ENCODE measurements around the gene TBC1D22A. TPM values are rescaled to one million over a fixed set of nuclear protein-coding genes. Genes with fewer than 3 reads are reported as not detected.

Gene TBC1D22A
- polyA plus RNA-seq, 2 donors: 15.1 to 17.4 TPM

- Histone ChIP-seq H3K36me3 (ENCODE audit: control insufficient read depth in 2 of 2, insufficient read depth in 2 of 2, low read length in 1 of 2) (peaks cover 0 to 8% of the 10 kb centered on the region in 2 donors), H3K4me1 (ENCODE audit: control insufficient read depth in 2 of 2, insufficient read depth in 2 of 2, low read length in 1 of 2) (no peaks in the 10 kb centered on the region), H3K4me3 (ENCODE audit: low read depth in 1 of 2, low read length in 2 of 2) (no peak overlapping the region), H3K27me3 (ENCODE audit: control insufficient read depth in 1 of 2, insufficient read depth in 2 of 2, low read length in 2 of 2) (no peaks in the 10 kb centered on the region), H3K27ac (ENCODE audit: low read depth in 2 of 2, low read length in 1 of 2) (no peak overlapping the region), H3K9me3 (ENCODE audit: control insufficient read depth in 2 of 2, insufficient read depth in 1 of 2, low read depth in 1 of 2, low read length in 1 of 2) (no peaks in the 10 kb centered on the region)
- WGBS, 2 donors: 73 to 74% methylated on average over 7 of the region's 7 CpGs
Measured at GRCh38 chr22:46929046-46929709, 166.7 kb downstream of the TBC1D22A start.

- Histone ChIP-seq H3K36me3 (ENCODE audit: control insufficient read depth in 2 of 2, insufficient read depth in 2 of 2, low read length in 1 of 2) (peaks cover 0 to 13% of the 10 kb centered on the region in 2 donors), H3K4me1 (ENCODE audit: control insufficient read depth in 2 of 2, insufficient read depth in 2 of 2, low read length in 1 of 2) (peaks cover 0 to 3% of the 10 kb centered on the region in 2 donors), H3K27me3 (ENCODE audit: control insufficient read depth in 1 of 2, insufficient read depth in 2 of 2, low read length in 2 of 2) (no peaks in the 10 kb centered on the region), H3K27ac (ENCODE audit: low read depth in 2 of 2, low read length in 1 of 2) (no peak overlapping the region), H3K9me3 (ENCODE audit: control insufficient read depth in 2 of 2, insufficient read depth in 1 of 2, low read depth in 1 of 2, low read length in 1 of 2) (no peaks in the 10 kb centered on the region), H3K4me3 (ENCODE audit: low read depth in 1 of 2, low read length in 2 of 2) (no peak overlapping the region)
- WGBS, 2 donors: 70 to 82% methylated on average over 9 of the region's 9 CpGs
Measured at GRCh38 chr22:46929710-46930204, 167.3 kb downstream of the TBC1D22A start.

- H3K27me3 ChIP-seq (ENCODE audit: control insufficient read depth in 1 of 2, insufficient read depth in 2 of 2, low read length in 2 of 2): no peaks in the 10 kb centered on the region
- WGBS, 2 donors: 89 to 91% methylated on average over 5 of the region's 5 CpGs
- H3K27ac ChIP-seq (ENCODE audit: low read depth in 2 of 2, low read length in 1 of 2): no peak overlapping the region
- H3K9me3 ChIP-seq (ENCODE audit: control insufficient read depth in 2 of 2, insufficient read depth in 1 of 2, low read depth in 1 of 2, low read length in 1 of 2): no peaks in the 10 kb centered on the region
- H3K4me1 ChIP-seq (ENCODE audit: control insufficient read depth in 2 of 2, insufficient read depth in 2 of 2, low read length in 1 of 2): peaks cover 8 to 14% of the 10 kb centered on the region in 2 donors
- peaks cover 0 to 13% of the 10 kb centered on the region in 2 donors for H3K36me3 ChIP-seq (ENCODE audit: control insufficient read depth in 2 of 2, insufficient read depth in 2 of 2, low read length in 1 of 2)
- no peak overlapping the region for H3K4me3 ChIP-seq (ENCODE audit: low read depth in 1 of 2, low read length in 2 of 2)
Measured at GRCh38 chr22:46931414-46931813, 169.0 kb downstream of the TBC1D22A start.

- WGBS, 2 donors: 91 to 94% methylated on average over 10 of the region's 10 CpGs
- H3K27ac ChIP-seq (ENCODE audit: low read depth in 2 of 2, low read length in 1 of 2): no peak overlapping the region
- H3K27me3 ChIP-seq (ENCODE audit: control insufficient read depth in 1 of 2, insufficient read depth in 2 of 2, low read length in 2 of 2): no peaks in the 10 kb centered on the region
- H3K36me3 ChIP-seq (ENCODE audit: control insufficient read depth in 2 of 2, insufficient read depth in 2 of 2, low read length in 1 of 2): peaks cover 0 to 13% of the 10 kb centered on the region in 2 donors
- H3K4me1 ChIP-seq (ENCODE audit: control insufficient read depth in 2 of 2, insufficient read depth in 2 of 2, low read length in 1 of 2): peaks cover 8 to 14% of the 10 kb centered on the region in 2 donors
- no peak overlapping the region for H3K4me3 ChIP-seq (ENCODE audit: low read depth in 1 of 2, low read length in 2 of 2)
- no peaks in the 10 kb centered on the region for H3K9me3 ChIP-seq (ENCODE audit: control insufficient read depth in 2 of 2, insufficient read depth in 1 of 2, low read depth in 1 of 2, low read length in 1 of 2)
Measured at GRCh38 chr22:46931881-46932280, 169.4 kb downstream of the TBC1D22A start.

- Histone ChIP-seq H3K27ac (ENCODE audit: low read depth in 2 of 2, low read length in 1 of 2) (no peak overlapping the region), H3K9me3 (ENCODE audit: control insufficient read depth in 2 of 2, insufficient read depth in 1 of 2, low read depth in 1 of 2, low read length in 1 of 2) (no peaks in the 10 kb centered on the region), H3K4me3 (ENCODE audit: low read depth in 1 of 2, low read length in 2 of 2) (no peak overlapping the region), H3K27me3 (ENCODE audit: control insufficient read depth in 1 of 2, insufficient read depth in 2 of 2, low read length in 2 of 2) (no peaks in the 10 kb centered on the region), H3K36me3 (ENCODE audit: control insufficient read depth in 2 of 2, insufficient read depth in 2 of 2, low read length in 1 of 2) (peaks cover 0 to 13% of the 10 kb centered on the region in 2 donors), H3K4me1 (ENCODE audit: control insufficient read depth in 2 of 2, insufficient read depth in 2 of 2, low read length in 1 of 2) (peaks cover 8 to 14% of the 10 kb centered on the region in 2 donors)
- 89 to 92% methylated on average over 11 of the region's 11 CpGs for WGBS, 2 donors
Measured at GRCh38 chr22:46933040-46933930, 170.8 kb downstream of the TBC1D22A start.

GRCh38 chr22:46934172-46934745, 171.8 kb downstream of the TBC1D22A start:
- Histone ChIP-seq H3K9me3 (ENCODE audit: control insufficient read depth in 2 of 2, insufficient read depth in 1 of 2, low read depth in 1 of 2, low read length in 1 of 2) (no peaks in the 10 kb centered on the region), H3K27me3 (ENCODE audit: control insufficient read depth in 1 of 2, insufficient read depth in 2 of 2, low read length in 2 of 2) (no peaks in the 10 kb centered on the region), H3K36me3 (ENCODE audit: control insufficient read depth in 2 of 2, insufficient read depth in 2 of 2, low read length in 1 of 2) (peaks cover 0 to 13% of the 10 kb centered on the region in 2 donors), H3K27ac (ENCODE audit: low read depth in 2 of 2, low read length in 1 of 2) (no peak overlapping the region), H3K4me1 (ENCODE audit: control insufficient read depth in 2 of 2, insufficient read depth in 2 of 2, low read length in 1 of 2) (peaks cover 8 to 14% of the 10 kb centered on the region in 2 donors), H3K4me3 (ENCODE audit: low read depth in 1 of 2, low read length in 2 of 2) (no peak overlapping the region)
- 95% methylated on average over 14 of the region's 14 CpGs for WGBS, 2 donors

GRCh38 chr22:46934746-46935491, 172.5 kb downstream of the TBC1D22A start:
- Histone ChIP-seq H3K4me1 (ENCODE audit: control insufficient read depth in 2 of 2, insufficient read depth in 2 of 2, low read length in 1 of 2) (peaks cover 8 to 14% of the 10 kb centered on the region in 2 donors), H3K9me3 (ENCODE audit: control insufficient read depth in 2 of 2, insufficient read depth in 1 of 2, low read depth in 1 of 2, low read length in 1 of 2) (no peaks in the 10 kb centered on the region), H3K27me3 (ENCODE audit: control insufficient read depth in 1 of 2, insufficient read depth in 2 of 2, low read length in 2 of 2) (no peaks in the 10 kb centered on the region), H3K27ac (ENCODE audit: low read depth in 2 of 2, low read length in 1 of 2) (no peak overlapping the region), H3K4me3 (ENCODE audit: low read depth in 1 of 2, low read length in 2 of 2) (no peak overlapping the region), H3K36me3 (ENCODE audit: control insufficient read depth in 2 of 2, insufficient read depth in 2 of 2, low read length in 1 of 2) (peaks cover 0 to 8% of the 10 kb centered on the region in 2 donors)
- WGBS, 2 donors: 89 to 90% methylated on average over 14 of the region's 14 CpGs

- 75 to 78% methylated on average over 24 of the region's 24 CpGs for WGBS, 2 donors
- H3K27ac ChIP-seq (ENCODE audit: low read depth in 2 of 2, low read length in 1 of 2): peak overlapping the region in 1 of 2 donors; percentile 35
Measured at GRCh38 chr22:46935506-46936377, 173.3 kb downstream of the TBC1D22A start.

More at GRCh38 chr22:46935506-46936377, 173.3 kb downstream of the TBC1D22A start:
- Histone ChIP-seq H3K27me3 (ENCODE audit: control insufficient read depth in 1 of 2, insufficient read depth in 2 of 2, low read length in 2 of 2) (no peaks in the 10 kb centered on the region), H3K36me3 (ENCODE audit: control insufficient read depth in 2 of 2, insufficient read depth in 2 of 2, low read length in 1 of 2) (peaks cover 0 to 7% of the 10 kb centered on the region in 2 donors), H3K4me3 (ENCODE audit: low read depth in 1 of 2, low read length in 2 of 2) (no peak overlapping the region), H3K9me3 (ENCODE audit: control insufficient read depth in 2 of 2, insufficient read depth in 1 of 2, low read depth in 1 of 2, low read length in 1 of 2) (no peaks in the 10 kb centered on the region), H3K4me1 (ENCODE audit: control insufficient read depth in 2 of 2, insufficient read depth in 2 of 2, low read length in 1 of 2) (peaks cover 8 to 14% of the 10 kb centered on the region in 2 donors)
